ENCODE measurements around the gene CCDC15.

CCDC15 gene

DNA sequence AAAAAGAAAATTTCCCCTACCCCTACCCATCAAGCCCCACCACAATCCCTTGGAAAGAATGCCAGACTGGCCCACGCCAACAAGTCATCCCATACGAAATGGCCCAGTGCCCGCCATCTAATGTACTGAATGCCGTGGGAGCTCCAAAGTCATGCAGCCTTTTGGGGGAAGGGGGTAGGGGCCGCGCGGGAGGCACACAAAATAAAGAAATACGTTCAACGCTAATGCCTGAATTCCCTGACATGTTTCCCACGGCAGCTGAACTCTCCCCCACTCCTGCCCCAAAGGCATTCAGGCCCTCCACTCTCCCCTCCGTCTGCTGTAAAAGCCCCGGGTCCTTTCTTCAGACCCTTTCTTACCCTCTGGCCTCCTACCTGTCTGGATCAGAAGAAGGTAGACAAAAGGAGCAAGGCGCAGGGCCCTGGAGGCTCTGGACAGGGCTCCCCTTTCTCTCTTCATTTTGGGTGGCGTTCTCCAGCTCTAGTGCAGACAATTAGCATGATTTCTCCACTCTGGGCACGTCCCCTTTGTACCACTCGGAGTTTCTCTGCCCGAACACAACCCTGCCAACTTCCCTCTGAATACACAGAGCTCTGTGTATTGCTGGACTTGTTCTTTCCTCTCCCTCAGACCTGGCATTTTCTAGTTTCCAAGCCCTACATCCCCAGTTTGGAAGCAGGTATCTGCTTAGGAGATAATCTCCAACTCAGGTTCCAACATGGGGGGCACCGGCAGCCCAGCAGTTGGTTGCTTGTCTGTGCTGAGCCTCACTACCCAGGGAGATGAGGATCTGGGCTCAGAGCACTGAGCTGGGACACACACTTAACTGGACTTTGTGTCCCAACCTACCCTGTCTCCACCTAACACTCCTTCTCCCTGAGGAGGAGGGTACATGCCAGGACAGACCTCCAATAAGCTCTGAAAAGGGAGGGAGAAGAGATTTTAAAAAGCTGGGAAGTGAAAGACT lies 18.2 kb upstream of the CCDC15 start, which contains the start of gene HEPACAM:
HEPACAM (minus strand) TSS at position 500 of the 967 bp plus-strand sequence; CDS start at position 459, 41 bp downstream.
- no peak for ATAC-seq (ENCODE audit: low read depth)
- Histone ChIP-seq H3K36me3 (ENCODE audit: low read depth) (no peaks in the 10 kb centered on the region), H3K4me1 (ENCODE audit: insufficient read depth, poor library complexity, severe bottlenecking) (no peaks in the 10 kb centered on the region), H3K27me3 (ENCODE audit: insufficient read depth, poor library complexity, severe bottlenecking) (no peaks in the 10 kb centered on the region), H3K27ac (ENCODE audit: poor library complexity, severe bottlenecking) (no peak within 1 kb of the TSS), H3K9me3 (ENCODE audit: severe bottlenecking) (no peaks in the 10 kb centered on the region), H3K4me3 (ENCODE audit: severe bottlenecking) (no peak within 1 kb of the TSS)
- no peak for DNase-seq (ENCODE audit: low spot score)
- TF ChIP-seq, protein P1, sequence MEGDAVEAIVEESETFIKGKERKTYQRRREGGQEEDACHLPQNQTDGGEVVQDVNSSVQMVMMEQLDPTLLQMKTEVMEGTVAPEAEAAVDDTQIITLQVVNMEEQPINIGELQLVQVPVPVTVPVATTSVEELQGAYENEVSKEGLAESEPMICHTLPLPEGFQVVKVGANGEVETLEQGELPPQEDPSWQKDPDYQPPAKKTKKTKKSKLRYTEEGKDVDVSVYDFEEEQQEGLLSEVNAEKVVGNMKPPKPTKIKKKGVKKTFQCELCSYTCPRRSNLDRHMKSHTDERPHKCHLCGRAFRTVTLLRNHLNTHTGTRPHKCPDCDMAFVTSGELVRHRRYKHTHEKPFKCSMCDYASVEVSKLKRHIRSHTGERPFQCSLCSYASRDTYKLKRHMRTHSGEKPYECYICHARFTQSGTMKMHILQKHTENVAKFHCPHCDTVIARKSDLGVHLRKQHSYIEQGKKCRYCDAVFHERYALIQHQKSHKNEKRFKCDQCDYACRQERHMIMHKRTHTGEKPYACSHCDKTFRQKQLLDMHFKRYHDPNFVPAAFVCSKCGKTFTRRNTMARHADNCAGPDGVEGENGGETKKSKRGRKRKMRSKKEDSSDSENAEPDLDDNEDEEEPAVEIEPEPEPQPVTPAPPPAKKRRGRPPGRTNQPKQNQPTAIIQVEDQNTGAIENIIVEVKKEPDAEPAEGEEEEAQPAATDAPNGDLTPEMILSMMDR (IDR thresholded peaks at IDR 0.05; ENCODE audit: poor library complexity, severe bottlenecking) = peak; percentile 2

DNA sequence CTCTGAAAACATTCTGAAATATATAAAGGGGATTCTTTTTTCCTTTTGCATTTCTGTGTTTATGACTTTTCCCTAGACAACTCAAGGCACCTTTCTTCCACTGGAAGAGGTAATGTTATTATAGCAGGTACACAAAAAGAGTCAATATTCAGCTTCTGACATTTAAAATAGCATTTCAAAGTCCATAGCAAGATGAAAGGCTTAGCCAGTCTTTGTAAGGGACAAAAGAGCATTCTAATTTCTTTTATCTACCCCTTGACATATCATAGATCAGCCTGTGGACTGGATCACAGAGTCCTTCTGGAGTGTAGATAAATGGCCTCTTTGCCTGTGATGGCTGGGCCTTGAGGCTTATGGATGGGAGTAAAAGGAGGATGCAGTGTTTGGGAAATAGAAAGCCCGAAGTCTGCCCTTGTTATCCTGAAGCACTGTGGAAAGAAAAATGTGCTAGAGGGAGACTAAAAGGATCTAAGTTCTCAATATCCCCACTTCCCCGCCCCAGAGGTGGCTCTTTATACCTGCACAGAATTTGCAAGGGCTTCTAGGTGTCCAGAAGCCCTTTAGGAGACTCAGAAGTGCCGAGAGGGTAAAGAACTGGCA lies 16.6 kb upstream of the CCDC15 start:
- DNase-seq (ENCODE audit: low spot score) (no peak), ATAC-seq (ENCODE audit: low read depth) (no peak)
- Histone ChIP-seq H3K27ac (ENCODE audit: poor library complexity, severe bottlenecking) (no peak overlapping the region), H3K9me3 (ENCODE audit: severe bottlenecking) (no peaks in the 10 kb centered on the region), H3K36me3 (ENCODE audit: low read depth) (no peaks in the 10 kb centered on the region), H3K4me1 (ENCODE audit: insufficient read depth, poor library complexity, severe bottlenecking) (no peaks in the 10 kb centered on the region), H3K27me3 (ENCODE audit: insufficient read depth, poor library complexity, severe bottlenecking) (no peaks in the 10 kb centered on the region), H3K4me3 (ENCODE audit: severe bottlenecking) (no peak overlapping the region)
- TF ChIP-seq, protein P1 (IDR thresholded peaks at IDR 0.05; ENCODE audit: poor library complexity, severe bottlenecking) = no peak

DNA sequence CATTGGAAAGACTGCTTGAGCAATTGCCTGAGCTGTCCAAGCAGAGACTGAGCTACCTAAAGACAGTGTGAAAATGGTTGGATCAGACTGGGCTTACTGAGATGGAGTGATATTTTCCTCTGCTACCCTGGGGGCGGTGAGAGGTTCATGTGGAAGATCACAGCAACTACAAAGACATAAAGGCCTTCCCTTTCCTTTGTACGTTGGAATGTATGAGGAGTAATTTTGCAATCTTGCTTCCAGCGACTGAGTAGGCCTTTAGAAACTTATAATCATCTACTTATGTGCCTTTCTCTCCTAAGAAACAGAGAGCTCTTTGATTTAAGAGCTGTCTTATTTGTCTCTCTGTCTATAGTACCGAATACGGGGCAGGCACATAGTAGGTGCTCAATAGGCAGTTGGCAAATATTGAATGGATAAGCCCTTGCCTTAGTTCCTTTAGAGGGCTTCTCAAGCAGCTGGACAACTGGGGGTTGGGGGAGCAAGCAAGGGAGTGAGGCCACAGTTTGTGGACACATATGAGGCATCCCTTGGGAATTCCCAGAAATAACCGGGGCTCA lies 15.7 kb upstream of the CCDC15 start:
- TF ChIP-seq, protein P1 (IDR thresholded peaks at IDR 0.05; ENCODE audit: poor library complexity, severe bottlenecking) = no peak
- H3K36me3 ChIP-seq (ENCODE audit: low read depth) = no peaks in the 10 kb centered on the region
- H3K4me3 ChIP-seq (ENCODE audit: severe bottlenecking) = no peak overlapping the region
- H3K27me3 ChIP-seq (ENCODE audit: insufficient read depth, poor library complexity, severe bottlenecking) = no peaks in the 10 kb centered on the region
- no peak for ATAC-seq (ENCODE audit: low read depth)
- no peak overlapping the region for H3K27ac ChIP-seq (ENCODE audit: poor library complexity, severe bottlenecking)
- H3K4me1 ChIP-seq (ENCODE audit: insufficient read depth, poor library complexity, severe bottlenecking) = no peaks in the 10 kb centered on the region
- DNase-seq (ENCODE audit: low spot score) = no peak
- H3K9me3 ChIP-seq (ENCODE audit: severe bottlenecking) = no peaks in the 10 kb centered on the region

DNA sequence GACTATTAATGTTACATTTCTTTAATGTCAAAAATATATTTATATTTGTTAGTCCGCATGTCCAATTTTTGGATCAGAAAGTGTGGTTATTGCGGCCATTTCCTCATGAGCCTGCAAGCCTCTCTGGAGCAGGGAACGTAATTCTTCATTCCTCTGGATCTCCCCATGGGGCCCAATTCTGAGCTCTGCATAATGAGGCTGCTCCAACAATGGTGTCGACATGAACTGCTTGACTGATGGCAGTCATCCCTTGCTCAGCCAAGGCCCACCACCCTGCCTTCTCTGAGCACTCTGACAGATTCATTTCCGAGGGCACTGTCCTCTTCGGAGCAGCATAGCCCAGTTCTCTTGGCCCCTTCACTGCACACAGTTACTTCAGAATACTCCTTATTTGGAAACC lies 15.0 kb upstream of the CCDC15 start:
- TF ChIP-seq, protein P1 (IDR thresholded peaks at IDR 0.05; ENCODE audit: poor library complexity, severe bottlenecking) = no peak
- no peak for DNase-seq (ENCODE audit: low spot score)
- no peaks in the 10 kb centered on the region for H3K36me3 ChIP-seq (ENCODE audit: low read depth)
- no peaks in the 10 kb centered on the region for H3K4me1 ChIP-seq (ENCODE audit: insufficient read depth, poor library complexity, severe bottlenecking)
- no peaks in the 10 kb centered on the region for H3K27me3 ChIP-seq (ENCODE audit: insufficient read depth, poor library complexity, severe bottlenecking)
- H3K27ac ChIP-seq (ENCODE audit: poor library complexity, severe bottlenecking) = no peak overlapping the region
- no peak overlapping the region for H3K4me3 ChIP-seq (ENCODE audit: severe bottlenecking)
- no peak for ATAC-seq (ENCODE audit: low read depth)
- H3K9me3 ChIP-seq (ENCODE audit: severe bottlenecking) = no peaks in the 10 kb centered on the region
